D721Med (cell line): Measurements from ENCODE around the gene LUC7L2.
"Not testable (repeated sequence)": the region's sequence is repeated elsewhere in the genome, so short reads cannot be mapped to it uniquely, and the experiment has no call there.

Experiments
- DNase-seq: peaks from one replicate; pipeline ENCODE4 v3.0.0; 2011; ENCODE audit warnings: low spot score; ENCODE audit not compliant: insufficient read length
- FAIRE-seq: peaks from 2 replicates; lab custom pipeline; 2011; peaks lifted over from hg19 to GRCh38; lab: Jason Lieb, UNC
- CTCF ChIP-seq: IDR thresholded peaks from 2 replicates; pipeline ENCODE4 v1.5.1; 2012; ENCODE audit warnings: mild to moderate bottlenecking, control low read depth; ENCODE audit not compliant: insufficient read depth; ENCODE audit errors: missing control alignments

The LUC7L2 gene

GRCh38 chr7:139359366-139360209 lies at the start of gene LUC7L2:
Gene LUC7L2 (plus strand): TSS chr7:139359894. CDS start chr7:139360262, 368 bp downstream.
- DNase-seq (peak; percentile 65), FAIRE-seq (no peak)
- peak; percentile 3 for TF ChIP-seq CTCF

GRCh38 chr7:139317939-139318505 lies 41.7 kb upstream of the LUC7L2 start:
- no peak for TF ChIP-seq CTCF

GRCh38 chr7:139321071-139321745 lies 38.5 kb upstream of the LUC7L2 start:
- TF ChIP-seq CTCF: peak; percentile 43
- DNase-seq: no peak
- no peak for FAIRE-seq

More at GRCh38 chr7:139317939-139318505, 41.7 kb upstream of the LUC7L2 start:
- FAIRE-seq (no peak), DNase-seq (no peak)

GRCh38 chr7:139324709-139325108 lies 35.0 kb upstream of the LUC7L2 start:
- DNase-seq, FAIRE-seq: not testable (repeated sequence)

GRCh38 chr7:139328375-139328774 lies 31.3 kb upstream of the LUC7L2 start:
- FAIRE-seq: no peak
- no peak for TF ChIP-seq CTCF
- DNase-seq: no peak

- TF ChIP-seq CTCF: no peak
- no peak for DNase-seq
- FAIRE-seq: no peak
Observed at GRCh38 chr7:139329119-139329518, 30.6 kb upstream of the LUC7L2 start.

GRCh38 chr7:139330333-139331030 lies 29.2 kb upstream of the LUC7L2 start:
- no peak for DNase-seq
- no peak for FAIRE-seq

More at GRCh38 chr7:139330333-139331030, 29.2 kb upstream of the LUC7L2 start:
- no peak for TF ChIP-seq CTCF
